Panc1 (cell line): ENCODE data around the gene SCAF11. TPM values are rescaled to one million over a fixed set of nuclear protein-coding genes. Genes with fewer than 3 reads are reported as not detected.

ENCODE experiments used
- ATAC-seq: fragments of 200-7000 bp; cut with Tn5 transposase; 2 replicates; pipeline ENCODE4 v1.9.1; 2020; ENCODE audit warnings: mild to moderate bottlenecking, moderate library complexity
- BruUV-seq: library from RNA; stranded (reverse); fragments of 400-500 nt; replicated peaks from 2 replicates; lab custom pipeline; 2021; lab: Mats Ljungman, UMichigan
- CTCF ChIA-PET: fragments of 300-600 bp; sonication (Branson Sonifier 250); formaldehyde crosslinking; loops from one replicate; lab custom pipeline; 2022; ENCODE audit warnings: antibody characterized with exemption; lab: Charles Lee
- POLR2A ChIA-PET: fragments of 300-600 bp; sonication (Branson Sonifier 250); formaldehyde crosslinking; loops from one replicate; lab custom pipeline; 2022; ENCODE audit warnings: antibody characterized with exemption; lab: Charles Lee
- DNase-seq: peaks from one replicate; pipeline ENCODE4 v3.0.0-alpha.2; 2010; ENCODE audit warnings: low read depth, low spot score
- H3K27ac ChIP-seq: 2 replicates; pipeline ENCODE4 v1.5.1; 2011; ENCODE audit warnings: mild to moderate bottlenecking, low read length, inconsistent platforms
- H3K27me3 ChIP-seq: fragments of 200-500 bp; sonication (Bioruptor generic); 2 replicates; pipeline ENCODE4 v1.6.0; 2014; ENCODE audit warnings: low read length, inconsistent platforms; ENCODE audit not compliant: control insufficient read depth, insufficient read depth
- H3K36me3 ChIP-seq: fragments of 200-500 bp; sonication (Bioruptor generic); 2 replicates; pipeline ENCODE4 v1.5.1; 2014; ENCODE audit warnings: inconsistent platforms, mild to moderate bottlenecking, low read length, moderate library complexity; ENCODE audit not compliant: control insufficient read depth, insufficient read depth
- H3K4me1 ChIP-seq: 2 replicates; pipeline ENCODE4 v1.5.1; 2011; ENCODE audit warnings: inconsistent platforms, mild to moderate bottlenecking, low read length, moderate library complexity; ENCODE audit not compliant: control insufficient read depth, insufficient read depth
- H3K4me3 ChIP-seq, 2 experiments: 2 replicates each; pipeline ENCODE4 v1.5.1; 2011 to 2012; ENCODE audit warnings: low read depth in 2 of 2, low read length in 2 of 2, mild to moderate bottlenecking in 2 of 2, inconsistent platforms in 1 of 2, moderate library complexity in 1 of 2
- H3K9me3 ChIP-seq: fragments of 200-500 bp; sonication (Bioruptor generic); 2 replicates; pipeline ENCODE4 v1.5.1; 2014; ENCODE audit warnings: low read depth, mild to moderate bottlenecking, inconsistent platforms, low read length, moderate library complexity; ENCODE audit not compliant: control insufficient read depth, insufficient read depth
- CTCF ChIP-seq: fragments of 450-650 bp; IDR thresholded peaks from 2 replicates; pipeline ENCODE4 v1.5.1; 2017; ENCODE audit warnings: mild to moderate bottlenecking
- POLR2AphosphoS5 ChIP-seq: IDR thresholded peaks from 2 replicates; pipeline ENCODE4 v1.6.1; 2012; ENCODE audit warnings: mild to moderate bottlenecking, low read depth, low read length, moderate library complexity
- REST ChIP-seq, 2 experiments: IDR thresholded peaks; 2 replicates each; pipeline ENCODE4 v1.6.1; 2011 to 2012; ENCODE audit warnings: low read depth in 2 of 2, control low read depth in 1 of 2, low read length in 1 of 2, mild to moderate bottlenecking in 1 of 2, moderate library complexity in 1 of 2; ENCODE audit not compliant: insufficient read depth in 1 of 2
- SIN3A ChIP-seq: IDR thresholded peaks from 2 replicates; pipeline ENCODE4 v1.6.1; 2012; ENCODE audit warnings: low read depth, mild to moderate bottlenecking, low read length, moderate library complexity, borderline replicate concordance; ENCODE audit not compliant: insufficient read depth
- TCF7L2 ChIP-seq: IDR thresholded peaks from 2 replicates; pipeline ENCODE4 v1.6.1; 2011; ENCODE audit warnings: mild to moderate bottlenecking, low read depth, low read length, inconsistent platforms
- in situ Hi-C: cut with HindIII; loops from 2 replicates; pipeline ENCODE4 v1.10.0; 2016; ENCODE audit warnings: low sequenced_read_pairs, low pct_unique_long_range_greater_than_20kb
- intact Hi-C: fragments of 100-400 bp; cut with micrococcal nuclease; formaldehyde crosslinking; loops from one replicate; pipeline ENCODE4 v1.10.0; 2022; ENCODE audit not compliant: unreplicated experiment
- total RNA-seq: library from RNA; stranded (reverse); gene quantifications from one replicate; pipeline ENCODE4 v1.2.1, GENCODE V29; 2021; ENCODE audit not compliant: unreplicated experiment

SCAF11 gene
- total RNA-seq, 1 experiment from 2014 or later, result 98.3 TPM

- H3K9me3 ChIP-seq, result no peaks in the 10 kb centered on the region
- peaks cover 8% of the 10 kb centered on the region; the same call in 1 of the 2 replicates for H3K4me1 ChIP-seq
- no peak overlapping the region for H3K27ac ChIP-seq
- ChIA-PET CTCF (no interaction called here), POLR2A (no interaction called here)
- DNase-seq (no peak), ATAC-seq (no peak)
- no peaks in the 10 kb centered on the region for H3K27me3 ChIP-seq
- in situ Hi-C loops (no loop called here), intact Hi-C loops (loop anchor here (5.0 kb wide), 1 partner anchor 1028 kb away; no protein-coding TSS in a partner anchor)
- no peak for TF ChIP-seq REST (IDR thresholded peaks at IDR 0.05; ENCODE audit: insufficient read depth in 1 of 2, low read depth in 2 of 2, low read length in 1 of 2)
- TF ChIP-seq SIN3A, result no peak
- no peak for TF ChIP-seq TCF7L2
- no peak overlapping the region for H3K4me3 ChIP-seq
- no TSS peak for BruUV-seq
- H3K36me3 ChIP-seq, result no peaks in the 10 kb centered on the region; the same call in 1 of the 2 replicates
Observed at GRCh38 chr12:45994736-45995135, 4.4 kb upstream of the SCAF11 start.

- peak; percentile 64 for ATAC-seq
- Histone ChIP-seq H3K4me1 (peaks cover 25% of the 10 kb centered on the region), H3K27ac (peak overlapping the region; percentile 98), H3K4me3 (peak overlapping the region; percentile 59 to 80), H3K9me3 (no peaks in the 10 kb centered on the region), H3K27me3 (no peaks in the 10 kb centered on the region), H3K36me3 (peaks cover 12% of the 10 kb centered on the region)
- TSS peak; percentile 98 for BruUV-seq
- in situ Hi-C loops (no loop called here), intact Hi-C loops (loop anchor here (5.0 kb wide), 1 partner anchor 1031 kb away; no protein-coding TSS in a partner anchor)
- CTCF ChIA-PET, result no interaction called here
- POLR2A ChIA-PET, result interaction anchor here (0.6 to 1.3 kb wide), 3 partner anchors 79 to 277 kb away, joined by 8 to 14 read pairs (median 9); partner anchors contain the start of gene SLC38A1
- peak; percentile 56 for DNase-seq
- TF ChIP-seq TCF7L2 (peak; percentile 58), CTCF (no peak), SIN3A (peak; percentile 75), POLR2AphosphoS5 (peak; percentile 72; the same call in 1 of the 2 replicates)
Observed at GRCh38 chr12:45991284-45992249, 1.2 kb upstream of the SCAF11 start.
